ENCODE data around the gene HMGCR. TPM values are rescaled to one million over a fixed set of nuclear protein-coding genes. Genes with fewer than 3 reads are reported as not detected.
"Not testable (repeated sequence)": the region's sequence is repeated elsewhere in the genome, so short reads cannot be mapped to it uniquely, and the experiment has no call there.

HMGCR gene
- total RNA-seq = 42.5 and 70.4 TPM in 2 replicates

- DNase-seq (ENCODE audit: extremely low read depth, low read depth, low spot score) = peak; percentile 90
Measured at GRCh38 chr5:75336615-75337336, at the start of gene HMGCR. HMGCR (plus strand) TSS chr5:75337220; CDS start chr5:75342606, 5,386 bp downstream.

- not testable (repeated sequence) for DNase-seq (ENCODE audit: extremely low read depth, low read depth, low spot score)
Measured at GRCh38 chr5:75291844-75292243, 45.2 kb upstream of the HMGCR start.

GRCh38 chr5:75300084-75300483 lies 36.9 kb upstream of the HMGCR start:
- no peak for DNase-seq (ENCODE audit: extremely low read depth, low read depth, low spot score)

GRCh38 chr5:75303419-75303818 lies 33.6 kb upstream of the HMGCR start:
- DNase-seq (ENCODE audit: extremely low read depth, low read depth, low spot score) = no peak

- not testable (repeated sequence) for DNase-seq (ENCODE audit: extremely low read depth, low read depth, low spot score)
Measured at GRCh38 chr5:75304486-75304885, 32.5 kb upstream of the HMGCR start.

- no peak for DNase-seq (ENCODE audit: extremely low read depth, low read depth, low spot score)
Measured at GRCh38 chr5:75306746-75307145, 30.3 kb upstream of the HMGCR start.

- DNase-seq (ENCODE audit: extremely low read depth, low read depth, low spot score) = no peak
Measured at GRCh38 chr5:75310212-75310611, 26.8 kb upstream of the HMGCR start.

- DNase-seq (ENCODE audit: extremely low read depth, low read depth, low spot score) = not testable (repeated sequence)
Measured at GRCh38 chr5:75319148-75319547, 17.9 kb upstream of the HMGCR start.

- DNase-seq (ENCODE audit: extremely low read depth, low read depth, low spot score) = no peak
Measured at GRCh38 chr5:75319638-75320037, 17.4 kb upstream of the HMGCR start.

GRCh38 chr5:75320371-75320770 lies 16.6 kb upstream of the HMGCR start:
- no peak for DNase-seq (ENCODE audit: extremely low read depth, low read depth, low spot score)

- no peak for DNase-seq (ENCODE audit: extremely low read depth, low read depth, low spot score)
Measured at GRCh38 chr5:75322066-75322465, 15.0 kb upstream of the HMGCR start.

GRCh38 chr5:75324791-75325190 lies 12.2 kb upstream of the HMGCR start:
- DNase-seq (ENCODE audit: extremely low read depth, low read depth, low spot score) = no peak

GRCh38 chr5:75325242-75325641 lies 11.8 kb upstream of the HMGCR start:
- DNase-seq (ENCODE audit: extremely low read depth, low read depth, low spot score) = no peak

GRCh38 chr5:75330404-75330803 lies 6.6 kb upstream of the HMGCR start:
- no peak for DNase-seq (ENCODE audit: extremely low read depth, low read depth, low spot score)

GRCh38 chr5:75331095-75332090 lies 5.6 kb upstream of the HMGCR start:
- no peak for DNase-seq (ENCODE audit: extremely low read depth, low read depth, low spot score)

- DNase-seq (ENCODE audit: extremely low read depth, low read depth, low spot score) = not testable (repeated sequence)
Measured at GRCh38 chr5:75333759-75334158, 3.3 kb upstream of the HMGCR start.

- DNase-seq (ENCODE audit: extremely low read depth, low read depth, low spot score) = not testable (repeated sequence)
Measured at GRCh38 chr5:75334413-75334812, 2.6 kb upstream of the HMGCR start.

- DNase-seq (ENCODE audit: extremely low read depth, low read depth, low spot score) = no peak
Measured at GRCh38 chr5:75335486-75335885, 1.5 kb upstream of the HMGCR start.

GRCh38 chr5:75335952-75336614 lies 937 bp upstream of the HMGCR start:
- peak; percentile 55 for DNase-seq (ENCODE audit: extremely low read depth, low read depth, low spot score)

GRCh38 chr5:75337366-75338021 lies 474 bp downstream of the HMGCR start:
- DNase-seq (ENCODE audit: extremely low read depth, low read depth, low spot score) = no peak

GRCh38 chr5:75338408-75338807 lies 1.4 kb downstream of the HMGCR start:
- DNase-seq (ENCODE audit: extremely low read depth, low read depth, low spot score) = no peak
